GM19043 (cell line): ENCODE data around the gene ONECUT2.
"Not testable (repeated sequence)": the region's sequence is repeated elsewhere in the genome, so short reads cannot be mapped to it uniquely, and the experiment has no call there.

Experiments used
- ATAC-seq: cut with Tn5 transposase; IDR thresholded peaks from one replicate; pipeline ENCODE4 v1.9.1; 2021; ENCODE audit warnings: low read depth; ENCODE audit not compliant: unreplicated experiment

The ONECUT2 gene

GRCh38 chr18:57519668-57520424, 84.7 kb downstream of the ONECUT2 start:
- ATAC-seq, result no peak

DNA sequence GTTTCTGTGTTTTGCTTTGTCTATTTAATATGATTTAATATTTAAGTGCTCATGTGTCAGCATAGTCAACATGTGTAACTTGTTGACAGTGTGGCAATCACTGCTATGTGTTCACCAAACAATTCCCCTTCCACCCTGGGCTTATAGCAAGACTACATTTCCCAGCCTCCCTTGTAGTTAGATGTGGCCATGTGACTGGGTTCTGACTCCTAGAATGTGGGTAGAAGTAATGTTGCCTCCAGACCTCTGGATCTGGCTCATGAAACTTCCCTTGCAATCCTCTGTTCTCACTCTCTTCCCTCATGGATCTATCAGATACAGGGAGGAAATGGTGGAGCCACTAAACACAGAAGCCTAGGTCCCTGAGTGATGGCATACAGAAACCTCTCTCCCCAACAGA, 87.2 kb downstream of the ONECUT2 start:
- ATAC-seq, result not testable (repeated sequence)

- ATAC-seq, result no peak
These were observed 88.2 kb downstream of the ONECUT2 start for GRCh38 chr18:57523171-57523956.

GRCh38 chr18:57527556-57528229, 92.5 kb downstream of the ONECUT2 start:
- ATAC-seq, result no peak

DNA sequence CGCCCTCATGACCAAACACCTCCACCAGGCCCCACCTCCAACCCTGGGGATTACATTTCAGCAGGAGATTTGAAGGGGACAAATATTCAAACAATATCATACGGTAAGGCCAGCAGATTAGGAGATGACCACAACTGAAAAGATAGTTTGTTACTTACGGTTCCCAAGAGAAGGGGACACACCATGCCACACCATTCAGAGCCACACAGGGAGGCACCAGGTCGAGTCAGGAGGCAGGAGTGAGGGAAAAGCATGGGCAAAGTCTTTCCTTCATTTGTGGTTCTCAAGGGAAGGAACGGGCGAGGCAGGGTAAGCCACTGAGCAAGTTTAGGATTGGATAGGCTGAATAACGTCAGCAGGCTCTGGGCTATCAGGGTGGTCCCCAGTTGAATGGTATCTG, 94.0 kb downstream of the ONECUT2 start:
- ATAC-seq, result no peak

DNA sequence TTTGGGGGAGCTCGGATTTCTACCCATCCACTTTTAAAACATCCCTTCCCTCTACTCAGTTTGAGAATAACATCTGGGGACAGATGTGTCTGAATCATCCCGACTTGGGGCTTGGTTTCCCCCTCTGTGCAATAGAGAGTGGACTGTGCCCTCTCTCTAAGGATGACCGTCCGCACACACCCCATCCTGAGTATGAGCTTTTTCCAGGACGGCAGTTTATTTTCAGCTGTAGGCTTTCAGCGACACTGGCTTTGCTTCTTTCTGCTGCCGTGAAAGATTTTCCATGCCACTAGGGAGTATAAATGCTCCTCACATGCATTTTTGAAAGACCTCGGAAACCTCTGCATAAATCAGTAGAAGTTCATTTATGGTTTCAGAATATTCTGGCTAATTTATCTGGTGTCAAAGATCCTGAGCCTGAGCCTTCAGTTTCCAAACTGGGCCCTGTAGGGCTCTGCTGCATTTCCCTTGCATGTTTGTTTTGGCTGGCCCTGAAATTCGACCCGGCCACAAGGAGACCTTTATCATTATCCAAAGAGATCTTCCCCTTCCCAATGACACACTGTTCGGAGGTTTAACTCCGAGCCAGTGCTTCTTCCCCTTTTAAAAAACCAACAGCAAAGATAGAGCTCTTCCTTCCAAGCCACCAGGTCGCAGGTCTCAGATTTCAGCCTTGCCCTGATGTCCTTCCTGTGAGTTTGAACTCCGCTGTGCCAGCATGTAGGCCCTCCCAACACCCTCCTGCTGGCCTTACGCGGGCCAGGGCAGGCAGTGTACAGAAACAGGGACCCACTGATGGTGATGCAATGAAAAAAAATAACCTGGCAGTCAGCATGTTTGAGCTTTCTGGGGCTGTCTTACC, 98.1 kb downstream of the ONECUT2 start:
- ATAC-seq, result no peak

DNA sequence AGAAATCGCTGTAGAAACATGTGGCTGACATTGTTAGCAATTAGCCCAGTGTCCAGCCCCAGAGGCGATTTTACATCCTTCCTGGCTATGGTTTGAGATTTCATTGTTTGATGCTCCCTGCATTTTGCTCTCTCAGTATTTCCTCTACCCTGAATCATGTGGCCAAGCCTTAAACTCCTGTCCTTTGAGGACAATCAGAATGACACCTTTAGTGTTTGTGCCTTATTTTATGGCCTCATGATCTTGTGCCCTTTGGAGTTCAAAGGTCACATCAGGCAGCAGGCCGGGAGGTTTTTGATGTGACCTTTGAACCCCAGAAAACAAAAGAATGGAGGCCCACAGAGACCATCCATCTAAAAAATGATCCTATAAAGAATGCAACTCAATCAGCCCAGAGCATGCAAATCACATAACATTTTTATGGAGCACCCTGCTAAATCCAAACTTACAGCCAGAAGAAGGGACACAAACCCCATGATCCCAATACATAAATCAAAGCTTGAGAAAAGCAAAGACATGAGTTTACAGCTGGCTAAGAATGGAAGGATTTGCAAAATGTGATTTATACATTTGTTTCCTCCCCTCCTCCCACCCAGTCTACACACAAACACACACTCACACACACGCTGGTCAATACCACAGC, 98.8 kb downstream of the ONECUT2 start:
- no peak for ATAC-seq

DNA sequence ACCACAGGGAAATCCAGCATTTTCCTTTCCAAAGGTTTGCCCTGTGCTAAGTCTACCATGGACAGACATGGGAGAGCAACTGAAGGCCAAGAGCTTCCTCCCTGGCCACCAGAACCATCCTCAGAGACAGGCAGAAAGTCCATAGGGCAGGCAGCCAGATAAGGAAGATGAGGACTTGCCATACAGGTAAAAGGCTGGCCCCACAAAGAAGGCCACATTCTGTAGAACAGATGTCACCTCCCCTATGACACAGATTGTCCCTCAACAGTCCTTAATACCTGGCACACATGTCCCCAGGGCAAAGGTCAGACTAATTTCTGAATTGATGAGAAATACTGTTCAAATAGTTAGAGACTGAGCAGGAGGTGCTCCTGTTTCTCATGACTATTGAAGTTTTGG, 99.3 kb downstream of the ONECUT2 start:
- ATAC-seq, result no peak

DNA sequence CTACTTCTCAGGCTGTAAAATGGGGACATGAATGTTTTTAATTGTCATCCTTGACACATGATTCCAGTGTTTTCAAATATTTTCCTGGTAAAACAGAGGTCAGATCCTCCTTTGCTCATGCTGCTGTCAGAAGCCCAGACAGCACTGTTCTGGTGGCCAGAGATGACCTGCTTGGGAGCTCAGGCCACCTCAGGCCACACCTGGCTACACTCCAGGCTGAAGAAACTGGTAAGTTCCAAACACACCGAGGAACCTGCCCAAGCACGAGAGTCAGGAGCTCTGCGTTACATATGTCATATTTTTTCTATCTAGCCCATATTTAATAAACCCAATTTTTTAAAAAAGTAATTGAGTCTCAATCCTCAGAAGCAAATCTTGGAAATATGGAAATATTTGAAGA, 103.4 kb downstream of the ONECUT2 start:
- ATAC-seq, result no peak

GRCh38 chr18:57539702-57540101, 104.5 kb downstream of the ONECUT2 start:
- no peak for ATAC-seq
